Gastrocnemius medialis (tissue), 4 donors: ENCODE results near the gene CD28.

Experiments used
- POLR2A ChIP-seq, 2 donors: fragments of 450-650 bp; IDR thresholded peaks; one replicate each; pipeline ENCODE4 v1.6.1; 2017; ENCODE audit warnings: antibody characterized with exemption in 2 of 2, mild to moderate bottlenecking in 2 of 2, moderate library complexity in 2 of 2
- TF ChIP-seq, protein P1 (sequence below), 5 experiments: fragments of 450-650 bp in 3 of 5; fragments of 200-600 bp in 2 of 5; sonication (generic) in 2 of 5; IDR thresholded peaks in 4 of 5; conservative IDR thresholded peaks in 1 of 5; 1 replicate in 4 of 5; 2 replicates in 1 of 5; pipeline ENCODE4 v1.5.1; 2016 to 2019; ENCODE audit warnings: antibody characterized with exemption in 5 of 5, mild to moderate bottlenecking in 3 of 5, moderate library complexity in 3 of 5

DNA sequence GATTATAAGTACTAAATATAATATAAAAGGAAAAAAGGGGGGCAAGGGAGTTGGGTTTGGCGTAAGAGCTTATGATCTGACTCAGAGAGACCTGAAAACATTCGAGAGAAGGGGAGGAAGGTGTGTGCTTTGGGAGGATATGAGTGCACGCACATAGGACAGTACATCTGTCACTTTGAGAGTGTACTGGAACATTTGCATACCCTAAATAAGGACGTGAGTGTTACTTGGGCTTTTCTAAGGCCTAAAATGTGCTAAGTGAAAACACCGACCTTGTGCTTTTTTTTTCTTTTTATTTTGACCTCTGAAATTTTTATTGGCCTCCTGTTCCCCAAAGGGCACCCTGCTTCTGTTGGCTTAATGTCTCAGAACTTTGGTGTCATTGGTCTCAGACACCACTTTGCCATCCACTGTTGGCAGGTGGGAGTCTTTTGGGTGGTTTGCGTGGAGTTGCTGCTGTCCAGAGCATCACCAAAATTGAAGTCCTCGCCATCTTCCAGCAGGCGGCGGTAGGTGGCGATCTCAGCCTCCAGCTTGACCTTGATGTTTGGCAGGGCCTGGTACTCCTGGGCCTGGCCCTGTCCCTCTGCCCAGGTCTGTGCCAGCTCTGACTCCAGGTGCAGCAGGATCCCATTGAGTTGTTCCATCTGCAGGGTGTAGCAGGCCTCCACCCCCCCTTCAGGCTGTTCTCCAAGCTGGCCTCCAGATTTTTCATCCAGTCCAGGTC is 57.7 kb downstream of the CD28 start:
- TF ChIP-seq, protein P1, sequence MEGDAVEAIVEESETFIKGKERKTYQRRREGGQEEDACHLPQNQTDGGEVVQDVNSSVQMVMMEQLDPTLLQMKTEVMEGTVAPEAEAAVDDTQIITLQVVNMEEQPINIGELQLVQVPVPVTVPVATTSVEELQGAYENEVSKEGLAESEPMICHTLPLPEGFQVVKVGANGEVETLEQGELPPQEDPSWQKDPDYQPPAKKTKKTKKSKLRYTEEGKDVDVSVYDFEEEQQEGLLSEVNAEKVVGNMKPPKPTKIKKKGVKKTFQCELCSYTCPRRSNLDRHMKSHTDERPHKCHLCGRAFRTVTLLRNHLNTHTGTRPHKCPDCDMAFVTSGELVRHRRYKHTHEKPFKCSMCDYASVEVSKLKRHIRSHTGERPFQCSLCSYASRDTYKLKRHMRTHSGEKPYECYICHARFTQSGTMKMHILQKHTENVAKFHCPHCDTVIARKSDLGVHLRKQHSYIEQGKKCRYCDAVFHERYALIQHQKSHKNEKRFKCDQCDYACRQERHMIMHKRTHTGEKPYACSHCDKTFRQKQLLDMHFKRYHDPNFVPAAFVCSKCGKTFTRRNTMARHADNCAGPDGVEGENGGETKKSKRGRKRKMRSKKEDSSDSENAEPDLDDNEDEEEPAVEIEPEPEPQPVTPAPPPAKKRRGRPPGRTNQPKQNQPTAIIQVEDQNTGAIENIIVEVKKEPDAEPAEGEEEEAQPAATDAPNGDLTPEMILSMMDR (IDR thresholded peaks at IDR 0.05 in 4 of 5, conservative IDR thresholded peaks at IDR 0.05 in 1 of 5): no peak
- no peak for TF ChIP-seq POLR2A (IDR thresholded peaks at IDR 0.05)
